ENCODE measurements around the gene SPTLC1.

GRCh38 chr9:92030367-92030766, 84.8 kb downstream of the SPTLC1 start:
- TF ChIP-seq, protein P1, sequence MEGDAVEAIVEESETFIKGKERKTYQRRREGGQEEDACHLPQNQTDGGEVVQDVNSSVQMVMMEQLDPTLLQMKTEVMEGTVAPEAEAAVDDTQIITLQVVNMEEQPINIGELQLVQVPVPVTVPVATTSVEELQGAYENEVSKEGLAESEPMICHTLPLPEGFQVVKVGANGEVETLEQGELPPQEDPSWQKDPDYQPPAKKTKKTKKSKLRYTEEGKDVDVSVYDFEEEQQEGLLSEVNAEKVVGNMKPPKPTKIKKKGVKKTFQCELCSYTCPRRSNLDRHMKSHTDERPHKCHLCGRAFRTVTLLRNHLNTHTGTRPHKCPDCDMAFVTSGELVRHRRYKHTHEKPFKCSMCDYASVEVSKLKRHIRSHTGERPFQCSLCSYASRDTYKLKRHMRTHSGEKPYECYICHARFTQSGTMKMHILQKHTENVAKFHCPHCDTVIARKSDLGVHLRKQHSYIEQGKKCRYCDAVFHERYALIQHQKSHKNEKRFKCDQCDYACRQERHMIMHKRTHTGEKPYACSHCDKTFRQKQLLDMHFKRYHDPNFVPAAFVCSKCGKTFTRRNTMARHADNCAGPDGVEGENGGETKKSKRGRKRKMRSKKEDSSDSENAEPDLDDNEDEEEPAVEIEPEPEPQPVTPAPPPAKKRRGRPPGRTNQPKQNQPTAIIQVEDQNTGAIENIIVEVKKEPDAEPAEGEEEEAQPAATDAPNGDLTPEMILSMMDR (IDR thresholded peaks at IDR 0.05): no peak
- no peak for TF ChIP-seq POLR2A (IDR thresholded peaks at IDR 0.05)
